Measurements from ENCODE around the gene TRRAP.
"Not testable (repeated sequence)": the region's sequence is repeated elsewhere in the genome, so short reads cannot be mapped to it uniquely, and the experiment has no call there.

The TRRAP gene

GRCh38 chr7:99037327-99037940 lies 159.1 kb downstream of the TRRAP start:
- Histone ChIP-seq H3K9ac (ENCODE audit: low read length) (no peak overlapping the region), H3K27ac (ENCODE audit: low read depth, low read length) (no peak overlapping the region), H3K27me3 (ENCODE audit: control insufficient read depth, insufficient read depth, low read length) (no peaks in the 10 kb centered on the region), H3K36me3 (ENCODE audit: control insufficient read depth, insufficient read depth, low read length) (peaks cover 43% of the 10 kb centered on the region), H3K4me3 (ENCODE audit: low read length) (no peak overlapping the region), H3K4me1 (ENCODE audit: control insufficient read depth, insufficient read depth, low read length) (no peaks in the 10 kb centered on the region)

DNA sequence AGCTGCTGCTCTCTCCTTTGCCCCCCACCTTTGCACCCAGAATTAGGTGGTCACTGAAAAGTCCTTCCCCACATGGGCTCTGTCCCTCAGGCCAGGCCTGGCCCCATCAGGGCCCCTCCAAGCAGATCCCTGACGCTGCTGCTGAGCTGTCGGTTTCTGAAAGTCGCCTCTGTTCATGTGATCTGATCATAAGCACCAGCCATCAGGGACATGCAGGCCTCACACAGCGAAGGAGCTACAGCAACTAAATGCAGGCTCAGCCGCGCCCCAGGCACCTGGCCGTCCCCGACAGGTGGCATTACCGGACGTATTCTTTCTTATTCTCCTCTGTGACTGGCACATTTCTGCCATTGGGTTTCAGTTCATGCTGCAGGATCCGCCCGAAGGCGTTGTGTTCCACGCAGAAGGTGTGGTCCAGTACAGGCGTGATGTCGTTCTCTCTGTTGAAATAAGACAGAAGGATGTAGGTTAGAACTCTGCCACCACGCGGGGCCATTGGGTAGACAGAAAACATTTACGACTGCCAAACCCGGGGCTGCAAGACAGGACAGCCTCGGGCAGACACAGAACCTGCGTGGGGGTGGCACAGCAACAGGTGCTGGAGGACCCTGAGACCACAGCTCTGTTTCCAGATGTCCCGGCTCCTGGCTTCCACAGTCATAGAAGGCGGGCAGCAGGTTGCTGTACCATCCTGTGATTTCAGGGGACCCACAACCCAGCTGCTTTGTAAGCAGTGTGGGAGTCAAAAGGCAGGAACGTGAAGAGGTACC lies 159.9 kb downstream of the TRRAP start:
- no peaks in the 10 kb centered on the region for H3K27me3 ChIP-seq (ENCODE audit: control insufficient read depth, insufficient read depth, low read length)
- peaks cover 46% of the 10 kb centered on the region for H3K36me3 ChIP-seq (ENCODE audit: control insufficient read depth, insufficient read depth, low read length)
- no peak overlapping the region for H3K27ac ChIP-seq (ENCODE audit: low read depth, low read length)
- no peak overlapping the region for H3K4me3 ChIP-seq (ENCODE audit: low read length)
- no peak overlapping the region for H3K9ac ChIP-seq (ENCODE audit: low read length)
- H3K4me1 ChIP-seq (ENCODE audit: control insufficient read depth, insufficient read depth, low read length) = no peaks in the 10 kb centered on the region

DNA sequence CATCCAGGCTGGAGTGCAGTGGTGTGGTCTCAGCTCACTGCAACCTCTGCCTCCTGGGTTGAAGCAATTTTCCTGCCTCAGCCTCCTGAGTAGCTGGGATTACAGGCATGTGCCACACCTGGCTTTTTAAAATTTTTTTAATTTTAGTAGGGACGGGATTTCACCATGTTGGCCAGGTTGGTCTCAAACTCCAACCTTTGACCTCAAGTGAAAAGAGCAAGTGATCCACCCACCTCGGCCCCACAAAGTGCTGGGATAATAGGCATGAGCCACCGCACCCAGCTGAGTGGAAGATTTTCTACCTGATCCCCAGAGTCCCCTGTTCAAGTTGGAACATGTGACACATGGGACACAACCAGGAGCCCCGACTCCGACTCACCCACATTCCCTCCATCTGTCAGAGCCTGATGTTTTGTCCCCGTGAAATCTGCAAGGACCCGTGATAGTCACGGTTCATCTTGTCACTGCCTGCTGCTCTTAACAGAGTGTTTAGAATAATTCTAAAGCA lies 161.1 kb downstream of the TRRAP start:
- Histone ChIP-seq H3K4me1 (ENCODE audit: control insufficient read depth, insufficient read depth, low read length) (no peaks in the 10 kb centered on the region), H3K36me3 (ENCODE audit: control insufficient read depth, insufficient read depth, low read length) (peaks cover 46% of the 10 kb centered on the region), H3K27me3 (ENCODE audit: control insufficient read depth, insufficient read depth, low read length) (no peaks in the 10 kb centered on the region), H3K9ac (ENCODE audit: low read length) (no peak overlapping the region), H3K4me3 (ENCODE audit: low read length) (no peak overlapping the region), H3K27ac (ENCODE audit: low read depth, low read length) (no peak overlapping the region)

GRCh38 chr7:99040104-99040958 lies 162.0 kb downstream of the TRRAP start:
- H3K9ac ChIP-seq (ENCODE audit: low read length) = no peak overlapping the region
- H3K27me3 ChIP-seq (ENCODE audit: control insufficient read depth, insufficient read depth, low read length) = no peaks in the 10 kb centered on the region
- no peak overlapping the region for H3K27ac ChIP-seq (ENCODE audit: low read depth, low read length)
- no peaks in the 10 kb centered on the region for H3K4me1 ChIP-seq (ENCODE audit: control insufficient read depth, insufficient read depth, low read length)
- peaks cover 40% of the 10 kb centered on the region for H3K36me3 ChIP-seq (ENCODE audit: control insufficient read depth, insufficient read depth, low read length)
- no peak overlapping the region for H3K4me3 ChIP-seq (ENCODE audit: low read length)

DNA sequence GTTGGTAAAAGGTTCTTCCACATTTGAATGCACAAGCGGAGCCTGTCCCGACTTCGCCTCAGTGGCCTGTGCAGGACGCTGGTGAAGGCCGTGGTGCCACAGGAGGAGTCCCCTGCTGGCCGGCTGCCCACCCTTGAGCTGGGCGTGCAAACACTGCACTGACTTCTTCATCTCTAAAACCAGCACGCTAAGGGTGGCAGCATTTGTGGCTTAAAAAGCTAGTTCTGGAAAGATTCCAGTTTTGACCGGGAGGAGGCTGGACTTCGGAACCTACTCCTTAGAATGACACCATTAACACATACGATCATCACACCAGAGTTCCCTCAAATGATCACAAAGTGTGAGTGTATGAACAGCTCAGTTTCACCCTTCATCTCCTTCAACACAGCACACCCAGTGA lies 163.2 kb downstream of the TRRAP start:
- Histone ChIP-seq H3K36me3 (ENCODE audit: control insufficient read depth, insufficient read depth, low read length) (peaks cover 32% of the 10 kb centered on the region), H3K4me1 (ENCODE audit: control insufficient read depth, insufficient read depth, low read length) (no peaks in the 10 kb centered on the region), H3K4me3 (ENCODE audit: low read length) (no peak overlapping the region), H3K27ac (ENCODE audit: low read depth, low read length) (no peak overlapping the region), H3K9ac (ENCODE audit: low read length) (no peak overlapping the region), H3K27me3 (ENCODE audit: control insufficient read depth, insufficient read depth, low read length) (no peaks in the 10 kb centered on the region)

DNA sequence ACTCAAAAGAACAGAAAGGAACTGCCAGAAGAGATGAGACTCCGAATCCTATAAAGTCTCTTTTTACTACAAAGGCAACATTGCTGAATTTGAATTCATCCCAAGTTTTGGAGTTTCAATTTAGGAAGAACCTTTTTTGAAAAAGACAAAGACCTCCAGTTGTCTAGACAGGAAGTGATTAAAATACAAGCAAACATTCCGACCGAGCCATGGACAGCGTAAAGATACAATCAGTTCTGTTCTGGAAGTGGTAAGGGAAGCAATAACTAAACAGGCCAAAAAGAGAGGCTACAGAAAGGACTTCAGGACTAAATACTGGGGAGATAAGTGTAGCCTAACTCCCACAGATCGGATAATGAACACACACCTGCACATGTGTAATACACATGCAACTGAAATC lies 164.6 kb downstream of the TRRAP start:
- H3K27ac ChIP-seq (ENCODE audit: low read depth, low read length) = no peak overlapping the region
- H3K27me3 ChIP-seq (ENCODE audit: control insufficient read depth, insufficient read depth, low read length) = no peaks in the 10 kb centered on the region
- no peak overlapping the region for H3K4me3 ChIP-seq (ENCODE audit: low read length)
- H3K4me1 ChIP-seq (ENCODE audit: control insufficient read depth, insufficient read depth, low read length) = no peaks in the 10 kb centered on the region
- no peak overlapping the region for H3K9ac ChIP-seq (ENCODE audit: low read length)
- H3K36me3 ChIP-seq (ENCODE audit: control insufficient read depth, insufficient read depth, low read length) = peaks cover 24% of the 10 kb centered on the region

- H3K27ac ChIP-seq (ENCODE audit: low read depth, low read length); H3K4me1 ChIP-seq (ENCODE audit: control insufficient read depth, insufficient read depth, low read length); H3K9ac ChIP-seq (ENCODE audit: low read length); H3K4me3 ChIP-seq (ENCODE audit: low read length); H3K27me3 ChIP-seq (ENCODE audit: control insufficient read depth, insufficient read depth, low read length): not testable (repeated sequence)
- H3K36me3 ChIP-seq (ENCODE audit: control insufficient read depth, insufficient read depth, low read length) = peaks cover 26% of the 10 kb centered on the region
Measured at GRCh38 chr7:99044858-99045257, 166.5 kb downstream of the TRRAP start.

DNA sequence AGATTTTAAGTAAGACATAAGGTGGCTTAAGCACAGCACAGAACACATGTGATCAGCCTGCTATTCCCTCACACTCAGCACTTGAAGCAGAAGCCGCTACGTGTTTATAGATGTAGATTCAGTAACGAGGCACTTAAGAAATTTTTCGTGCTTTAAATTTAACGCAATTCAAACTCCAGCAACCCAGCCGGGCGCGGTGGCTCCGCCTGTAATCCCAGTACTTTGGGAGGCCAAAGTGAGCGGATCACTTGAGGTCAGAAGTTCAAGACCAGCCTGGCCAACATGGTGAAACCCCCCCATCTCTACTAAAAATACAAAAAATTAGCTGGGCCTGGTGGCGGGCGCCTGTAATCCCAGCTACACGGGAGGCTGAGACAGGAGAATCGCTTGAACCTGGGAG lies 167.9 kb downstream of the TRRAP start:
- not testable (repeated sequence) for H3K27ac ChIP-seq (ENCODE audit: low read depth, low read length); H3K4me1 ChIP-seq (ENCODE audit: control insufficient read depth, insufficient read depth, low read length); H3K9ac ChIP-seq (ENCODE audit: low read length); H3K4me3 ChIP-seq (ENCODE audit: low read length); H3K27me3 ChIP-seq (ENCODE audit: control insufficient read depth, insufficient read depth, low read length)
- peaks cover 26% of the 10 kb centered on the region for H3K36me3 ChIP-seq (ENCODE audit: control insufficient read depth, insufficient read depth, low read length)

DNA sequence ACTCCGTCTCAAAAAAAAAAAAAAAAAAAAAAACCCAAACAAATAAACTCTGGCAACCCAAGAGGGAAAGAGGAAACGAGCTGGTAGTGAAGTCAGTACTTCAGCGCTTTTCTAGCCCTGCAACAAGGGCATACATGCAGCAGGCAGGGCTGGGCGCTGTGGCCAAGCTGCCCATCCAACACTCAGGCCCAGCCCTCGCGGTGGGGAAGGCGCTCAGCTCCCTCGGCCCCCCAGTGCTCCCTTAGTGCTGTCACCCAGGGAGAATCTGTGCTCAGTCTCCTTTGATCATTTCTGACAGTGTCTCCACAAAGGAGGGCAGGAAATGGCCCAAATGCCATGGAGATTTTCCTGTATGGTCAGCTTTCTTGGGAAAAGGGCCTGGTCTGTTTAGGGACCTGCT lies 168.4 kb downstream of the TRRAP start:
- Histone ChIP-seq H3K4me1 (ENCODE audit: control insufficient read depth, insufficient read depth, low read length) (no peaks in the 10 kb centered on the region), H3K36me3 (ENCODE audit: control insufficient read depth, insufficient read depth, low read length) (peaks cover 31% of the 10 kb centered on the region), H3K9ac (ENCODE audit: low read length) (no peak overlapping the region)

GRCh38 chr7:99047526-99048077 lies 169.3 kb downstream of the TRRAP start:
- no peak overlapping the region for H3K9ac ChIP-seq (ENCODE audit: low read length)
- no peaks in the 10 kb centered on the region for H3K4me1 ChIP-seq (ENCODE audit: control insufficient read depth, insufficient read depth, low read length)
- no peaks in the 10 kb centered on the region for H3K27me3 ChIP-seq (ENCODE audit: control insufficient read depth, insufficient read depth, low read length)
- no peak overlapping the region for H3K27ac ChIP-seq (ENCODE audit: low read depth, low read length)
- peaks cover 37% of the 10 kb centered on the region for H3K36me3 ChIP-seq (ENCODE audit: control insufficient read depth, insufficient read depth, low read length)
- no peak overlapping the region for H3K4me3 ChIP-seq (ENCODE audit: low read length)

More for the DNA sequence above, 168.4 kb downstream of the TRRAP start:
- H3K27me3 ChIP-seq (ENCODE audit: control insufficient read depth, insufficient read depth, low read length) = no peaks in the 10 kb centered on the region
- no peak overlapping the region for H3K27ac ChIP-seq (ENCODE audit: low read depth, low read length)
- H3K4me3 ChIP-seq (ENCODE audit: low read length) = no peak overlapping the region

DNA sequence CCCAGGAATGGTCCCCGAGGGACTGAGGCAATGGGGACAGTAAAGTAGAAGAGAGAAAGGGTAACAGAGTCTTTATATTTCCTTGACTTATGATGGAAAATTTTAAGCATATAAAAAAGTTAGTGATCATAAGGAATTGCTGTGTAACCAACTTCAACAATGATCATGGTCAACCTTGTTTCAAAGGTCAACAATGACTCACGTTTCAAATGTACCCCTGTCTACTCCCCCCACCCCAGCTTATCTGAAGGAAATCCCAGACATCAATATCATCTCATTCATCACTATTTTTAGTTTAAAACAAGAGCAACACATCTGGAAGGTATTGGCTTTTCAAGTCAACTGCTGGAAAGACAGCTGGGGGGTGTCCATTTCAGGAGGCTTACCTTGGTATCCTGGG lies 172.6 kb downstream of the TRRAP start:
- H3K9ac ChIP-seq (ENCODE audit: low read length) = no peak overlapping the region
- H3K27ac ChIP-seq (ENCODE audit: low read depth, low read length) = no peak overlapping the region
- peaks cover 31% of the 10 kb centered on the region for H3K36me3 ChIP-seq (ENCODE audit: control insufficient read depth, insufficient read depth, low read length)
- H3K27me3 ChIP-seq (ENCODE audit: control insufficient read depth, insufficient read depth, low read length) = no peaks in the 10 kb centered on the region
- H3K4me3 ChIP-seq (ENCODE audit: low read length) = no peak overlapping the region
- no peaks in the 10 kb centered on the region for H3K4me1 ChIP-seq (ENCODE audit: control insufficient read depth, insufficient read depth, low read length)

DNA sequence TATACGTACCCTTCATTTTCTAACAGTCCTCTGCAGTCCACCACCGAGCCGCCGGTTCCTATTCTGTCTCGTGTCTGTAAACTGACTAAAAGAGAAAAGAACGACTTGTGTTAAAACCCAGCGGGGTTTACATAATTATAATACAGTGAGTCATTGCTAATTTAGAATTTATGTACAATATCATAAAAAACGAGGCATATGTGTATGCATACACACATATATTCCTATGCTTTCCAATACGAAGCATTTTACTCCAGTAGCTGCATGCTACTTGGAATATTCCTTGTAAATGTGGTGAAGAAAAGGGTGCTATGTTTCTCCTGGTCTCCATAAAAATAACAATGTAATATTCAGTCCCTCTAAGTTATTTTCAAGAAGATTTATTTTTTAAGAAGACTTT lies 176.4 kb downstream of the TRRAP start:
- peaks cover 18% of the 10 kb centered on the region for H3K36me3 ChIP-seq (ENCODE audit: control insufficient read depth, insufficient read depth, low read length)
- H3K27ac ChIP-seq (ENCODE audit: low read depth, low read length) = no peak overlapping the region
- no peaks in the 10 kb centered on the region for H3K4me1 ChIP-seq (ENCODE audit: control insufficient read depth, insufficient read depth, low read length)
- no peak overlapping the region for H3K9ac ChIP-seq (ENCODE audit: low read length)
- no peak overlapping the region for H3K4me3 ChIP-seq (ENCODE audit: low read length)
- no peaks in the 10 kb centered on the region for H3K27me3 ChIP-seq (ENCODE audit: control insufficient read depth, insufficient read depth, low read length)

All from rectal smooth muscle tissue (tissue), 1 donor.